Uterus (tissue), 4 donors: ENCODE measurements around the gene ANKRD6. TPM values are rescaled to one million over a fixed set of nuclear protein-coding genes. Genes with fewer than 3 reads are reported as not detected.

Source experiments
- small RNA-seq: library from RNA; depleted of rRNA; stranded (forward); fragments of <200 nt; gene quantifications from one replicate; pipeline ENCODE3, GENCODE V24; 2016
- total RNA-seq, 4 donors: library from RNA; depleted of rRNA in 3 of 4; stranded (reverse); fragments of >200 nt in 3 of 4; gene quantifications; one replicate each; pipeline versions ENCODE4 v1.1.0 to v1.2.4, GENCODE V29; 2014 to 2023
- donor health status: DM: yes; HTN: yes; CAD: no.

ANKRD6 gene
- total RNA-seq, 4 donors from 2014 or later, result 6.7 to 32.6 (median 24.5) TPM

Small RNA genes lying within 50 kb of the gene (small RNA-seq; reads per million reads assigned to genes)
- gene RN7SL11P, result not detected

Other genes starting within 250 kb of the ANKRD6 start
- gene GABRR1, start 215.8 kb upstream of the ANKRD6 start, total RNA-seq, result under 1 TPM in 1 of 4 donors, not detected in 3; 0.69 TPM
- gene GABRR2, start 117.9 kb upstream of the ANKRD6 start, total RNA-seq, result 1 to 10 TPM in 1 of 4 donors, under 1 TPM in 2, not detected in 1; 0.26 to 1.7 (median 0.95) TPM
- gene UBE2J1, start 80.4 kb upstream of the ANKRD6 start, total RNA-seq, result 10 to 100 TPM; 13.1 to 55.2 (median 41.0) TPM
- gene RRAGD, start 20.9 kb upstream of the ANKRD6 start, total RNA-seq, result 1 to 10 TPM in 3 of 4 donors, under 1 TPM in 1; 0.26 to 6.5 (median 3.6) TPM
- 10 to 100 TPM in 2 of 4 donors, 1 to 10 TPM in 2; 2.3 to 35.7 (median 12.2) TPM for gene LYRM2, start 205.6 kb downstream of the ANKRD6 start, total RNA-seq